Endothelial cell of umbilical vein (primary cell): Measurements from ENCODE around the gene MCRIP2. TPM values are rescaled to one million over a fixed set of nuclear protein-coding genes. Genes with fewer than 3 reads are reported as not detected.

ENCODE experiments used
- BruUV-seq: library from RNA; stranded (reverse); fragments of 400-500 nt; replicated peaks from 2 replicates; lab custom pipeline; 2021; lab: Mats Ljungman, UMichigan
- CTCF ChIA-PET: fragments of 300-600, 350-600 bp; sonication (Branson Sonifier 250); formaldehyde crosslinking; loops from one replicate; lab custom pipeline; 2021; ENCODE audit warnings: antibody characterized with exemption, inconsistent platforms; lab: Charles Lee
- POLR2A ChIA-PET: fragments of 300-600, 350-600 bp; sonication (Branson Sonifier 250); formaldehyde crosslinking; loops from one replicate; lab custom pipeline; 2021; ENCODE audit warnings: antibody characterized with exemption, inconsistent platforms; lab: Charles Lee
- DNase-seq: peaks from one replicate; pipeline ENCODE4 v3.0.0-alpha.2; 2011; ENCODE audit warnings: low read depth, low spot score
- FAIRE-seq: peaks from 2 replicates; lab custom pipeline; 2011; peaks lifted over from hg19 to GRCh38; lab: Jason Lieb, UNC
- H2AFZ ChIP-seq: 2 replicates; pipeline ENCODE4 v1.6.0; 2012; ENCODE audit warnings: low read depth, low read length, control low read depth, inconsistent platforms
- H3K27ac ChIP-seq: 2 replicates; pipeline ENCODE4 v1.5.1; 2011; ENCODE audit warnings: low read depth, mild to moderate bottlenecking, control low read depth, low read length, moderate library complexity; ENCODE audit not compliant: insufficient read depth
- H3K27me3 ChIP-seq, 2 experiments: 2 replicates each; pipeline versions ENCODE4 v1.6.0 to v1.6.1; 2011; ENCODE audit warnings: low read length in 2 of 2, mixed read lengths in 1 of 2; ENCODE audit not compliant: control insufficient read depth in 2 of 2, insufficient read depth in 2 of 2
- H3K36me3 ChIP-seq, 2 experiments: 2 replicates in 1 of 2; 3 replicates in 1 of 2; pipeline ENCODE4 v1.5.1; 2011; ENCODE audit warnings: low read length in 2 of 2, mild to moderate bottlenecking in 1 of 2, moderate library complexity in 1 of 2; ENCODE audit not compliant: control insufficient read depth in 2 of 2, insufficient read depth in 2 of 2; ENCODE audit errors: extremely low read depth in 1 of 2
- H3K4me1 ChIP-seq: 3 replicates; pipeline ENCODE4 v1.5.1; 2011; ENCODE audit warnings: mild to moderate bottlenecking, low read length; ENCODE audit not compliant: control insufficient read depth, insufficient read depth; ENCODE audit errors: extremely low read depth
- H3K4me2 ChIP-seq: 2 replicates; pipeline ENCODE4 v1.6.1; 2011; ENCODE audit warnings: low read length, control low read depth, mixed read lengths; ENCODE audit not compliant: insufficient read depth
- H3K4me3 ChIP-seq, 3 experiments: fragments of 200-600 bp in 1 of 3; sonication (generic), shearing (Covaris generic) in 1 of 3; replicated peaks in 1 of 3; 2 replicates each; pipeline ENCODE4 v1.5.1; 2011 to 2016; ENCODE audit warnings: control low read depth in 3 of 3, low read length in 3 of 3, mild to moderate bottlenecking in 2 of 3, inconsistent platforms in 1 of 3, low read depth in 1 of 3, moderate library complexity in 1 of 3; ENCODE audit not compliant: insufficient read depth in 1 of 3
- H3K79me2 ChIP-seq: 2 replicates; pipeline ENCODE4 v1.6.0; 2012; ENCODE audit warnings: low read length, inconsistent platforms; ENCODE audit not compliant: control insufficient read depth, insufficient read depth
- H3K9ac ChIP-seq: replicated peaks from 2 replicates; pipeline ENCODE3; 2011; ENCODE audit warnings: low read length, control low read depth; ENCODE audit not compliant: insufficient read depth; ENCODE audit errors: extremely low read depth
- H3K9me1 ChIP-seq: replicated peaks from 3 replicates; pipeline ENCODE4 v1.6.0; 2011; ENCODE audit warnings: mild to moderate bottlenecking, low read length; ENCODE audit not compliant: control insufficient read depth, insufficient read depth; ENCODE audit errors: extremely low read depth
- H3K9me3 ChIP-seq: replicated peaks from 2 replicates; pipeline ENCODE4 v1.5.1; 2012; ENCODE audit warnings: low read length, inconsistent platforms; ENCODE audit not compliant: control insufficient read depth, insufficient read depth
- H4K20me1 ChIP-seq: replicated peaks from 2 replicates; pipeline ENCODE3; 2011; ENCODE audit warnings: mild to moderate bottlenecking, low read length; ENCODE audit not compliant: control insufficient read depth, insufficient read depth; ENCODE audit errors: extremely low read depth
- CTCF ChIP-seq, 2 donors: IDR thresholded peaks; 1 replicate in 1 of 2; 2 replicates in 1 of 2; pipeline ENCODE4 v1.5.1; 2011; ENCODE audit warnings: low read length in 2 of 2, mild to moderate bottlenecking in 2 of 2, moderate library complexity in 2 of 2, control low read depth in 1 of 2, inconsistent platforms in 1 of 2, low read depth in 1 of 2; ENCODE audit not compliant: insufficient read depth in 1 of 2; ENCODE audit errors: extremely low read depth in 1 of 2
- EZH2 ChIP-seq: IDR thresholded peaks from 2 replicates; pipeline ENCODE4 v1.6.1; 2012; ENCODE audit warnings: borderline replicate concordance, low read depth, mild to moderate bottlenecking, moderate library complexity, low read length, inconsistent platforms; ENCODE audit not compliant: severe bottlenecking
- FOS ChIP-seq: IDR thresholded peaks from 2 replicates; pipeline ENCODE4 v1.6.1; 2011; ENCODE audit warnings: mild to moderate bottlenecking, low read length, moderate library complexity, borderline replicate concordance; ENCODE audit not compliant: insufficient read depth
- POLR2AphosphoS5 ChIP-seq: IDR thresholded peaks from 2 replicates; pipeline ENCODE4 v1.6.1; 2012; ENCODE audit warnings: low read depth, mild to moderate bottlenecking, control low read depth, low read length, moderate library complexity; ENCODE audit not compliant: insufficient read depth
- dilution Hi-C: fragments of 300-500 bp; cut with MboI; formaldehyde crosslinking; loops from one replicate; pipeline ENCODE4 v1.15.0; 2019; ENCODE audit warnings: low sequenced_read_pairs; ENCODE audit not compliant: extremely low pct_ligation_motif_present
- intact Hi-C: fragments of 100-400 bp; cut with micrococcal nuclease; formaldehyde crosslinking; loops from one replicate; pipeline ENCODE4 v1.10.0; 2022
- polyA plus RNA-seq, 4 experiments: library from polyadenylated mRNA; depleted of rRNA in 3 of 4; stranded (reverse) in 3 of 4; unstranded in 1 of 4; fragments of >200 nt; gene quantifications; 2 replicates each; pipeline versions ENCODE4 v1.2.1 to v1.2.3, GENCODE V29; 2011 to 2012; ENCODE audit warnings: missing spikeins in 1 of 4
- total RNA-seq: library from RNA; stranded (reverse); gene quantifications from 2 replicates; pipeline ENCODE4 v1.2.3, GENCODE V29; 2021

The MCRIP2 gene
- total and polyA plus RNA-seq, 2 donors (not counting 3 experiments of a cell fraction or from before 2014, with no cell fraction given) = 17.1 to 18.9 TPM

- ChIA-PET CTCF (interaction anchor here (0.9 kb wide), 1 partner anchor 8 kb away, joined by 3 read pairs; no protein-coding TSS in a partner anchor), POLR2A (no interaction called here)
- TF ChIP-seq POLR2AphosphoS5 = no peak
- TF ChIP-seq CTCF (IDR thresholded peaks at IDR 0.05; ENCODE audit: extremely low read depth in 1 of 2, insufficient read depth in 1 of 2, low read depth in 1 of 2, low read length in 2 of 2) = no peak
- TF ChIP-seq FOS = no peak
- TF ChIP-seq EZH2 = peak; percentile 11
- H3K27me3 ChIP-seq = peaks cover 32 to 34% of the 10 kb centered on the region in 2 experiments
- dilution Hi-C loops = no loop called here
- H3K9me3 ChIP-seq = no peaks in the 10 kb centered on the region
- intact Hi-C loops = no loop called here
- no peaks in the 10 kb centered on the region for H3K36me3 ChIP-seq
- H2AFZ ChIP-seq = no peak overlapping the region
- H3K9me1 ChIP-seq = no peaks in the 10 kb centered on the region
- DNase-seq (no peak), FAIRE-seq (no peak)
- no TSS peak for BruUV-seq
- H3K4me1 ChIP-seq = no peaks in the 10 kb centered on the region
- no peaks in the 10 kb centered on the region for H4K20me1 ChIP-seq
- H3K27ac ChIP-seq = no peak overlapping the region
- H3K4me2 ChIP-seq = no peak overlapping the region
- no peak overlapping the region for H3K9ac ChIP-seq
- H3K79me2 ChIP-seq = no peaks in the 10 kb centered on the region
- H3K4me3 ChIP-seq = no peak overlapping the region
Measured at GRCh38 chr16:694863-695354, 53.3 kb downstream of the MCRIP2 start.
